B cell (primary cell): ENCODE data around the gene CDH2.

Experiments used
- CTCF ChIP-seq: fragments of 200-600 bp; IDR thresholded peaks from one replicate; pipeline ENCODE4 v1.8.0; 2022; ENCODE audit warnings: antibody characterized with exemption, mild to moderate bottlenecking
- EZH2 ChIP-seq: IDR thresholded peaks from 2 replicates; pipeline ENCODE4 v1.6.1; 2012; ENCODE audit warnings: borderline replicate concordance, low read depth, mild to moderate bottlenecking, moderate library complexity, low read length; ENCODE audit not compliant: insufficient read depth, poor library complexity, severe bottlenecking

- TF ChIP-seq CTCF = no peak
- TF ChIP-seq EZH2 = no peak
Measured at GRCh38 chr18:28004606-28005005, 172.3 kb downstream of the CDH2 start.
